HepG2 (cell line): ENCODE measurements around the gene PAIP2. TPM values are rescaled to one million over a fixed set of nuclear protein-coding genes. Genes with fewer than 3 reads are reported as not detected.
A peak's percentile ranks its signal among the peaks of the same experiment; 100 is the strongest.

Experiments
- FOXO1 ChIP-seq: sonication (generic); formaldehyde crosslinking; IDR thresholded peaks from 2 replicates; pipeline ENCODE4 v1.4.0; 2020; ENCODE audit warnings: missing genetic modification reagents
- HOXA3 ChIP-seq: sonication (generic); formaldehyde crosslinking; IDR thresholded peaks from 2 replicates; pipeline ENCODE4 v1.5.0; 2020; ENCODE audit warnings: missing genetic modification reagents
- KDM2A ChIP-seq: sonication (generic); formaldehyde crosslinking; IDR thresholded peaks from 2 replicates; pipeline ENCODE4 v1.4.0; 2020; ENCODE audit warnings: low read depth, missing genetic modification reagents, borderline replicate concordance
- KLF12 ChIP-seq: sonication (generic); formaldehyde crosslinking; IDR thresholded peaks from 2 replicates; pipeline ENCODE4 v1.4.0; 2020; ENCODE audit warnings: missing genetic modification reagents, borderline replicate concordance
- MLLT10 ChIP-seq: sonication (generic); formaldehyde crosslinking; IDR thresholded peaks from 2 replicates; pipeline ENCODE4 v1.4.0; 2020; ENCODE audit warnings: missing genetic modification reagents
- NFIC ChIP-seq: IDR thresholded peaks from 2 replicates; pipeline ENCODE4 v1.6.1; 2012; ENCODE audit warnings: mild to moderate bottlenecking, low read length, inconsistent platforms
- NFRKB ChIP-seq: fragments of 450-650 bp; IDR thresholded peaks from 2 replicates; pipeline ENCODE4 v1.6.1; 2017
- polyA plus RNA-seq, 8 experiments: library from polyadenylated mRNA; depleted of rRNA in 3 of 8; stranded (reverse) in 7 of 8; unstranded in 1 of 8; fragments of >200 nt; fragmentation: Illumina TruSeq in 4 of 8; extraction: Trizol in 4 of 8; gene quantifications; 2 replicates each; pipeline versions ENCODE4 v1.2.1 to v1.2.3, GENCODE V29; 2011 to 2016; ENCODE audit warnings: low read depth in 4 of 8, missing spikeins in 1 of 8, mixed read lengths in 1 of 8; ENCODE audit not compliant: insufficient read depth in 1 of 8
- total RNA-seq, 5 experiments: library from RNA; depleted of rRNA; stranded (reverse); fragments of >200 nt; fragmentation: Illumina TruSeq; extraction: Trizol; gene quantifications; 2 replicates each; pipeline ENCODE4 v1.2.3, GENCODE V29; 2016; ENCODE audit warnings: low read depth in 1 of 5
- TF ChIP-seq, protein P1 (sequence below): sonication (generic); formaldehyde crosslinking; IDR thresholded peaks from 2 replicates; pipeline ENCODE4 v1.4.0; 2020; ENCODE audit warnings: mild to moderate bottlenecking, missing genetic modification reagents, borderline replicate concordance
- TF ChIP-seq, protein P2 (sequence below): sonication (generic); formaldehyde crosslinking; IDR thresholded peaks from 2 replicates; pipeline ENCODE4 v1.5.1; 2020; ENCODE audit warnings: missing genetic modification reagents, mild to moderate bottlenecking, borderline replicate concordance
- TF ChIP-seq, protein P3 (sequence below): sonication (generic); formaldehyde crosslinking; IDR thresholded peaks from 2 replicates; pipeline ENCODE4 v1.5.1; 2020; ENCODE audit warnings: mild to moderate bottlenecking, missing genetic modification reagents, borderline replicate concordance
- TF ChIP-seq, protein P4 (sequence below): sonication (generic); formaldehyde crosslinking; IDR thresholded peaks from 2 replicates; pipeline ENCODE4; 2020; ENCODE audit warnings: missing genetic modification reagents, mild to moderate bottlenecking, borderline replicate concordance
- TF ChIP-seq, protein P5 (sequence below): IDR thresholded peaks from 2 replicates; pipeline ENCODE4 v1.6.1; 2016

The PAIP2 gene
- total and polyA plus RNA-seq, 2 of the 13 experiments (the other 11 are each of a cell fraction or from before 2014, with no cell fraction given): 61.5 to 76.3 TPM

DNA sequence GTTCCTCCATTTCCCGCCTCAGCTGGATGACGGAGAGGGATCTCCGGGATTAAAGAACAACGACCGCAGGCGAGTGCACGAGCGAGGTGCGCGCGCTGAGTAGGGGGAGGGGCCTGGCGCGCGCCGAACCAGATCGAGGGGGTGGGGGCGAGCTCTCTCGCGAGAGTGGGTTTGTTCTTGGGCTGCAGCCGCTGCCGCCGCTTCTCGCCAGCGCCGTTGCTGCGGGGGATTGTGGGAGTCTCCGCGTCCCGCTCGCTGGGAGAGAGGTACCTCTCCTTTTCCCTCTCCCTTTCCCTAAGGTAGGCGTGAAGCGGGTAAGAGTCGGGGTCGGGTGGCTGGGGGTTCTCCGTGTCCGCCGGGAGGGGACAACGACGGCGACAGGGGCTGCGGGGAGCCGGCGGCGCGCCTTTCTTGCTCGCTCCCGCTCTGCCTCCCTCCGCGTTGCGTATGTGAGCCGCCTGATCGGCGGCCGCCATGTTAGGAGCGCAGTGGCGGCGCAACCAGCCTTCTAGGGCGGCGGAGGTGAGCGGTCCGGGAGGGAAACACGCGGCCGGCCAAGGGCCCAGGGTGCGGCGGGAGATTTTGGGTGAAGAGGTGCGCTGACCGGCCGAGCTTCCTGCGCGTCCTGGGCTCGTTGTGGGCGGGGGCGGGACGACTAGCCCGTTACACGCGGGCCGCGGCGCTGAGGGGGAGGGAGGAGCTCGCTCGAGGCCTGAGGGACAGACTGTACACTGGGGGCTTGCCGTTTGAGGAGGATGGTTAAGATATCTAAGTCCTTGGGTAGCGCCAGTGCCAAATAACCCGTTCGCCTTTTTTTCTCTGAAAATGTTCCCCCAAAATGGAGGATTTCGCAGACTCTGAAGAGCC, 47.9 kb upstream of the PAIP2 start, which contains the start of gene MATR3 (continued):
- TF ChIP-seq, protein P1, sequence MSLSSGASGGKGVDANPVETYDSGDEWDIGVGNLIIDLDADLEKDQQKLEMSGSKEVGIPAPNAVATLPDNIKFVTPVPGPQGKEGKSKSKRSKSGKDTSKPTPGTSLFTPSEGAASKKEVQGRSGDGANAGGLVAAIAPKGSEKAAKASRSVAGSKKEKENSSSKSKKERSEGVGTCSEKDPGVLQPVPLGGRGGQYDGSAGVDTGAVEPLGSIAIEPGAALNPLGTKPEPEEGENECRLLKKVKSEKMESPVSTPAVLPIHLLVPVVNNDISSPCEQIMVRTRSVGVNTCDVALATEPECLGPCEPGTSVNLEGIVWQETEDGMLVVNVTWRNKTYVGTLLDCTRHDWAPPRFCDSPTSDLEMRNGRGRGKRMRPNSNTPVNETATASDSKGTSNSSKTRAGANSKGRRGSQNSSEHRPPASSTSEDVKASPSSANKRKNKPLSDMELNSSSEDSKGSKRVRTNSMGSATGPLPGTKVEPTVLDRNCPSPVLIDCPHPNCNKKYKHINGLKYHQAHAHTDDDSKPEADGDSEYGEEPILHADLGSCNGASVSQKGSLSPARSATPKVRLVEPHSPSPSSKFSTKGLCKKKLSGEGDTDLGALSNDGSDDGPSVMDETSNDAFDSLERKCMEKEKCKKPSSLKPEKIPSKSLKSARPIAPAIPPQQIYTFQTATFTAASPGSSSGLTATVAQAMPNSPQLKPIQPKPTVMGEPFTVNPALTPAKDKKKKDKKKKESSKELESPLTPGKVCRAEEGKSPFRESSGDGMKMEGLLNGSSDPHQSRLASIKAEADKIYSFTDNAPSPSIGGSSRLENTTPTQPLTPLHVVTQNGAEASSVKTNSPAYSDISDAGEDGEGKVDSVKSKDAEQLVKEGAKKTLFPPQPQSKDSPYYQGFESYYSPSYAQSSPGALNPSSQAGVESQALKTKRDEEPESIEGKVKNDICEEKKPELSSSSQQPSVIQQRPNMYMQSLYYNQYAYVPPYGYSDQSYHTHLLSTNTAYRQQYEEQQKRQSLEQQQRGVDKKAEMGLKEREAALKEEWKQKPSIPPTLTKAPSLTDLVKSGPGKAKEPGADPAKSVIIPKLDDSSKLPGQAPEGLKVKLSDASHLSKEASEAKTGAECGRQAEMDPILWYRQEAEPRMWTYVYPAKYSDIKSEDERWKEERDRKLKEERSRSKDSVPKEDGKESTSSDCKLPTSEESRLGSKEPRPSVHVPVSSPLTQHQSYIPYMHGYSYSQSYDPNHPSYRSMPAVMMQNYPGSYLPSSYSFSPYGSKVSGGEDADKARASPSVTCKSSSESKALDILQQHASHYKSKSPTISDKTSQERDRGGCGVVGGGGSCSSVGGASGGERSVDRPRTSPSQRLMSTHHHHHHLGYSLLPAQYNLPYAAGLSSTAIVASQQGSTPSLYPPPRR (CRISPR knock-in tag): peak; percentile 25; the same call in 1 of the 2 replicates
- TF ChIP-seq, protein P2, sequence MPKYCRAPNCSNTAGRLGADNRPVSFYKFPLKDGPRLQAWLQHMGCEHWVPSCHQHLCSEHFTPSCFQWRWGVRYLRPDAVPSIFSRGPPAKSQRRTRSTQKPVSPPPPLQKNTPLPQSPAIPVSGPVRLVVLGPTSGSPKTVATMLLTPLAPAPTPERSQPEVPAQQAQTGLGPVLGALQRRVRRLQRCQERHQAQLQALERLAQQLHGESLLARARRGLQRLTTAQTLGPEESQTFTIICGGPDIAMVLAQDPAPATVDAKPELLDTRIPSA (CRISPR knock-in tag): peak; percentile 16; the same call in 1 of the 2 replicates
- TF ChIP-seq, protein P3, sequence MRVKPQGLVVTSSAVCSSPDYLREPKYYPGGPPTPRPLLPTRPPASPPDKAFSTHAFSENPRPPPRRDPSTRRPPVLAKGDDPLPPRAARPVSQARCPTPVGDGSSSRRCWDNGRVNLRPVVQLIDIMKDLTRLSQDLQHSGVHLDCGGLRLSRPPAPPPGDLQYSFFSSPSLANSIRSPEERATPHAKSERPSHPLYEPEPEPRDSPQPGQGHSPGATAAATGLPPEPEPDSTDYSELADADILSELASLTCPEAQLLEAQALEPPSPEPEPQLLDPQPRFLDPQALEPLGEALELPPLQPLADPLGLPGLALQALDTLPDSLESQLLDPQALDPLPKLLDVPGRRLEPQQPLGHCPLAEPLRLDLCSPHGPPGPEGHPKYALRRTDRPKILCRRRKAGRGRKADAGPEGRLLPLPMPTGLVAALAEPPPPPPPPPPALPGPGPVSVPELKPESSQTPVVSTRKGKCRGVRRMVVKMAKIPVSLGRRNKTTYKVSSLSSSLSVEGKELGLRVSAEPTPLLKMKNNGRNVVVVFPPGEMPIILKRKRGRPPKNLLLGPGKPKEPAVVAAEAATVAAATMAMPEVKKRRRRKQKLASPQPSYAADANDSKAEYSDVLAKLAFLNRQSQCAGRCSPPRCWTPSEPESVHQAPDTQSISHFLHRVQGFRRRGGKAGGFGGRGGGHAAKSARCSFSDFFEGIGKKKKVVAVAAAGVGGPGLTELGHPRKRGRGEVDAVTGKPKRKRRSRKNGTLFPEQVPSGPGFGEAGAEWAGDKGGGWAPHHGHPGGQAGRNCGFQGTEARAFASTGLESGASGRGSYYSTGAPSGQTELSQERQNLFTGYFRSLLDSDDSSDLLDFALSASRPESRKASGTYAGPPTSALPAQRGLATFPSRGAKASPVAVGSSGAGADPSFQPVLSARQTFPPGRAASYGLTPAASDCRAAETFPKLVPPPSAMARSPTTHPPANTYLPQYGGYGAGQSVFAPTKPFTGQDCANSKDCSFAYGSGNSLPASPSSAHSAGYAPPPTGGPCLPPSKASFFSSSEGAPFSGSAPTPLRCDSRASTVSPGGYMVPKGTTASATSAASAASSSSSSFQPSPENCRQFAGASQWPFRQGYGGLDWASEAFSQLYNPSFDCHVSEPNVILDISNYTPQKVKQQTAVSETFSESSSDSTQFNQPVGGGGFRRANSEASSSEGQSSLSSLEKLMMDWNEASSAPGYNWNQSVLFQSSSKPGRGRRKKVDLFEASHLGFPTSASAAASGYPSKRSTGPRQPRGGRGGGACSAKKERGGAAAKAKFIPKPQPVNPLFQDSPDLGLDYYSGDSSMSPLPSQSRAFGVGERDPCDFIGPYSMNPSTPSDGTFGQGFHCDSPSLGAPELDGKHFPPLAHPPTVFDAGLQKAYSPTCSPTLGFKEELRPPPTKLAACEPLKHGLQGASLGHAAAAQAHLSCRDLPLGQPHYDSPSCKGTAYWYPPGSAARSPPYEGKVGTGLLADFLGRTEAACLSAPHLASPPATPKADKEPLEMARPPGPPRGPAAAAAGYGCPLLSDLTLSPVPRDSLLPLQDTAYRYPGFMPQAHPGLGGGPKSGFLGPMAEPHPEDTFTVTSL: no peak
- TF ChIP-seq HOXA3 (CRISPR knock-in tag) (peak; percentile 89), NFRKB (peak; percentile 82), KDM2A (CRISPR knock-in tag) (peak; percentile 99), FOXO1 (CRISPR knock-in tag) (peak; percentile 10), KLF12 (CRISPR knock-in tag) (peak; percentile 51; the same call in 1 of the 2 replicates), MLLT10 (CRISPR knock-in tag) (no peak; the same call in 1 of the 2 replicates), NFIC (no peak)
- TF ChIP-seq, protein P4, sequence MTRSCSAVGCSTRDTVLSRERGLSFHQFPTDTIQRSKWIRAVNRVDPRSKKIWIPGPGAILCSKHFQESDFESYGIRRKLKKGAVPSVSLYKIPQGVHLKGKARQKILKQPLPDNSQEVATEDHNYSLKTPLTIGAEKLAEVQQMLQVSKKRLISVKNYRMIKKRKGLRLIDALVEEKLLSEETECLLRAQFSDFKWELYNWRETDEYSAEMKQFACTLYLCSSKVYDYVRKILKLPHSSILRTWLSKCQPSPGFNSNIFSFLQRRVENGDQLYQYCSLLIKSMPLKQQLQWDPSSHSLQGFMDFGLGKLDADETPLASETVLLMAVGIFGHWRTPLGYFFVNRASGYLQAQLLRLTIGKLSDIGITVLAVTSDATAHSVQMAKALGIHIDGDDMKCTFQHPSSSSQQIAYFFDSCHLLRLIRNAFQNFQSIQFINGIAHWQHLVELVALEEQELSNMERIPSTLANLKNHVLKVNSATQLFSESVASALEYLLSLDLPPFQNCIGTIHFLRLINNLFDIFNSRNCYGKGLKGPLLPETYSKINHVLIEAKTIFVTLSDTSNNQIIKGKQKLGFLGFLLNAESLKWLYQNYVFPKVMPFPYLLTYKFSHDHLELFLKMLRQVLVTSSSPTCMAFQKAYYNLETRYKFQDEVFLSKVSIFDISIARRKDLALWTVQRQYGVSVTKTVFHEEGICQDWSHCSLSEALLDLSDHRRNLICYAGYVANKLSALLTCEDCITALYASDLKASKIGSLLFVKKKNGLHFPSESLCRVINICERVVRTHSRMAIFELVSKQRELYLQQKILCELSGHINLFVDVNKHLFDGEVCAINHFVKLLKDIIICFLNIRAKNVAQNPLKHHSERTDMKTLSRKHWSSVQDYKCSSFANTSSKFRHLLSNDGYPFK (CRISPR knock-in tag): peak; percentile 86
- TF ChIP-seq, protein P5, sequence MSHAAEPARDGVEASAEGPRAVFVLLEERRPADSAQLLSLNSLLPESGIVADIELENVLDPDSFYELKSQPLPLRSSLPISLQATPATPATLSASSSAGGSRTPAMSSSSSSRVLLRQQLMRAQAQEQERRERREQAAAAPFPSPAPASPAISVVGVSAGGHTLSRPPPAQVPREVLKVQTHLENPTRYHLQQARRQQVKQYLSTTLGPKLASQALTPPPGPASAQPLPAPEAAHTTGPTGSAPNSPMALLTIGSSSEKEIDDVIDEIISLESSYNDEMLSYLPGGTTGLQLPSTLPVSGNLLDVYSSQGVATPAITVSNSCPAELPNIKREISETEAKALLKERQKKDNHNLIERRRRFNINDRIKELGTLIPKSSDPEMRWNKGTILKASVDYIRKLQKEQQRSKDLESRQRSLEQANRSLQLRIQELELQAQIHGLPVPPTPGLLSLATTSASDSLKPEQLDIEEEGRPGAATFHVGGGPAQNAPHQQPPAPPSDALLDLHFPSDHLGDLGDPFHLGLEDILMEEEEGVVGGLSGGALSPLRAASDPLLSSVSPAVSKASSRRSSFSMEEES: no peak; the same call in 1 of the 2 replicates
